HUES64 (cell line): ENCODE results near the gene CHN1.

Experiments used
- H3K27ac ChIP-seq: 2 replicates; pipeline ENCODE4 v1.7.0; 2013; ENCODE audit warnings: low read depth, low read length, inconsistent platforms
- H3K27me3 ChIP-seq: 2 replicates; pipeline ENCODE4 v1.6.1; 2013; ENCODE audit warnings: mild to moderate bottlenecking, low read length; ENCODE audit not compliant: insufficient read depth
- H3K36me3 ChIP-seq: 2 replicates; pipeline ENCODE4 v1.6.1; 2013; ENCODE audit warnings: mild to moderate bottlenecking, low read length; ENCODE audit not compliant: insufficient read depth
- H3K4me1 ChIP-seq: 2 replicates; pipeline ENCODE4 v1.6.1; 2013; ENCODE audit warnings: mild to moderate bottlenecking, low read length, moderate library complexity; ENCODE audit not compliant: insufficient read depth
- H3K4me3 ChIP-seq: 2 replicates; pipeline ENCODE4 v1.5.1; 2013; ENCODE audit warnings: mild to moderate bottlenecking, low read length, moderate library complexity
- H3K9ac ChIP-seq: 2 replicates; pipeline ENCODE4 v1.6.1; 2013; ENCODE audit warnings: mild to moderate bottlenecking, low read depth, low read length
- H3K9me3 ChIP-seq: 2 replicates; pipeline ENCODE4 v1.6.1; 2013; ENCODE audit warnings: low read depth, low read length; ENCODE audit not compliant: insufficient read depth
- WGBS: fragments of 150-250, 120-280 bp; methylation state at CpG from one replicate; pipeline ENCODE4 v1.1.7; 2013; ENCODE audit warnings: missing lambda C conversion rate; 5-methylcytosine and 5-hydroxymethylcytosine counted together

CHN1 gene

DNA sequence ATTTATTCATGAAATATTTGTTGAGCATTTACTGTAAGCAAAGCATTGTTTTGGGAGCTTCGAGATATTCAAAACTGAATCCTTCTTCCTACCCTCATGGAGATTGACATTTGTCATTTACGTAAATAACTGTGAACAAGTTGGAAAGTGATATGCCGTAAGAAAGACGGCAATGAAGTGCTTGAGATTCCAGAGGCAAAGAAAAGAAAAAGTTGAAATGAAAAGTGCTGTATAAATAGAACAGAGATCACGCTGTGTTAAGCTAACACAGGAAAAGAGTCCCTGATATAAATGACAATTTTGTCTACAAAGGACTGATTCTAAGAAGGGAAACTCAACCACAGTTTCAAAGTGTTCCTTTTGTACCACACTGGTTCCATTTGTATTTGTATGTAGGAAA is 242.7 kb downstream of the CHN1 start:
- Histone ChIP-seq H3K27ac (no peak overlapping the region), H3K4me1 (peaks cover 14% of the 10 kb centered on the region), H3K27me3 (no peaks in the 10 kb centered on the region), H3K9ac (no peak overlapping the region), H3K4me3 (no peak overlapping the region), H3K9me3 (no peaks in the 10 kb centered on the region), H3K36me3 (no peaks in the 10 kb centered on the region)
- WGBS, result 86% methylated on average over 4 of the region's 5 CpGs

DNA sequence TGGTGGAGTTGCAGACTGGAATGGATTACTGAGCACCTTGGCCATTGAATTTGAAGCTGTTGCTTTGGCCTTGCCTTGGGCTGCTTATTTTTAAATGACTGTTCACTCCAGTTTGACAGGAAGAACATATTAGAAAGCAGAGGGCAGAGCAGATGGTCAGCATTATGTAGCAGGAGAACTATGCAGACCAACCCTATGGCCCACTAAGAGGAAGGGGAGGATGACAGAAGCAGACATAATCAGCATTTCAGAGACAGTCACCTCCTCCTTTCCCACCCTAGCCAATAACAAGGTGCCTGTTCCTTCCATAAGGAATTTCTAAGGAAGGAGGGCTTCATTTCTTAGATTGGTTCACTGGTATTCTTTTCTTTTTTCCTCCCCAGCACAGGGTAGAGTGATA is 243.3 kb downstream of the CHN1 start:
- H3K36me3 ChIP-seq, result no peaks in the 10 kb centered on the region
- no peak overlapping the region for H3K27ac ChIP-seq
- no peak overlapping the region for H3K4me3 ChIP-seq
- peaks cover 14% of the 10 kb centered on the region for H3K4me1 ChIP-seq
- no peaks in the 10 kb centered on the region for H3K27me3 ChIP-seq
- no peaks in the 10 kb centered on the region for H3K9me3 ChIP-seq
- no peak overlapping the region for H3K9ac ChIP-seq

DNA sequence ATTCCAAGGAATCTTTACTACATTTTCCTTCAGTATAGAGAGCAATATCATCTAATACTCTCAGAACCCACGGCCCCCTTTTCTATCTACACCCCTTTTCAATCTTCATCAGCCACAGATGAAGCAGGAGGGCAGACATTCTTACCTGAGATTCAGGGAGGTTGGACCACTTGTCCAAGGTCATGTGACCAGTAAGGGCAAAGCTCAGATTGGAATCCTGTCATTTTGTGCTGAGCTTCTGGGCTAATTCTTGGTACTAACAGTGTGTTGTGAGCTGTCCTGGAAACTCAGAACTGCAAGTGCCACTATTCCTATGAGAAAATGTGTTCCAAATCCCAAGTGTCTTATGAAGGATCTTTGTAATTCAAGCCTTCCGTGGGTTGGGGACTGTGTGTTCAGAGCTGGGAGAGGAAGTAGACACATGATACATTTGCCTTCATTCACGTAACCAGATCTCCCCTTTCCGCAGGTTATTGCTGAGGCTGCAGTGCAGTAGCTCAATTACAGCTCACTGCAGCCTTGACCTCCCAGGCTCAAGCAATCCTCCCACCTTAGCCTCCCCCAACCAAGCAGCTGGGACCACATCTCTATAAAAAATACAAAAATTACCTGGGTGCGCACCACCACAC is 244.2 kb downstream of the CHN1 start:
- peaks cover 14% of the 10 kb centered on the region for H3K4me1 ChIP-seq
- H3K4me3 ChIP-seq, result no peak overlapping the region
- no peaks in the 10 kb centered on the region for H3K9me3 ChIP-seq
- no peaks in the 10 kb centered on the region for H3K36me3 ChIP-seq
- WGBS, result 94% methylated on average over 5 of the region's 5 CpGs
- no peak overlapping the region for H3K9ac ChIP-seq
- no peaks in the 10 kb centered on the region for H3K27me3 ChIP-seq
- no peak overlapping the region for H3K27ac ChIP-seq

DNA sequence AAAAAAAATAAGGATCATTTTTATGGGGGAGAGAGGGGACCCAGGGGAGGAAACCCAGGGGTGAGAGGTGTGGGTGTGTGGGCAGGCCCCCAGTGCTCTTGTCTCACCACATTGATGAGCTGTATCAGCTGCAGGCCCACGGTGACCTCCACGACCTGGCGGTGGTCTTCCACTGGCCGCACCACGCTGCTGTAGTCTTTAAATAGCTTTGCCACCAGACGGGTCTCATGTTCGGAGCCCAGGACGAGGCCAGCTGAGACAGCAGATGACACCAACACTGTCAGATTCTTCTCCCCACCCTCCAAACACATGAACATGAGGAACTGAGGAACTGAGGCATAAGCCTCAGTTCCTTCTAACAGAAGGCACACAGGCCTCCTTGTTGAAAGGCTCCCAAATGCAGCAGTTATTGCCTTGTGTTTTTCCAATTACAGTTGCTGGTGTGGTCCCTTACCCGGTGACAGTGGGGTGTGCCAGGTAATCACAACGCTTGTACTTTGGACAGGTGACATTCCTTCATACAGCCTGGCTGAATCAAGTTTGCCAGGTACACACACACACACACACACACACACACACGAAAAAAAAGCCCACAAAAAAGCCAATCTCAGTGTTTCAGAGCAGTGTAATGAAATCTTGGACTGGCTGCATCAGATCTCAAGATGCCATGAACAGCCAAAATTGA is 245.7 kb downstream of the CHN1 start:
- 80% methylated on average over 11 of the region's 11 CpGs for WGBS
- Histone ChIP-seq H3K27ac (no peak overlapping the region), H3K4me3 (no peak overlapping the region), H3K9ac (no peak overlapping the region), H3K36me3 (no peaks in the 10 kb centered on the region), H3K27me3 (no peaks in the 10 kb centered on the region), H3K9me3 (no peaks in the 10 kb centered on the region), H3K4me1 (peaks cover 14% of the 10 kb centered on the region)

DNA sequence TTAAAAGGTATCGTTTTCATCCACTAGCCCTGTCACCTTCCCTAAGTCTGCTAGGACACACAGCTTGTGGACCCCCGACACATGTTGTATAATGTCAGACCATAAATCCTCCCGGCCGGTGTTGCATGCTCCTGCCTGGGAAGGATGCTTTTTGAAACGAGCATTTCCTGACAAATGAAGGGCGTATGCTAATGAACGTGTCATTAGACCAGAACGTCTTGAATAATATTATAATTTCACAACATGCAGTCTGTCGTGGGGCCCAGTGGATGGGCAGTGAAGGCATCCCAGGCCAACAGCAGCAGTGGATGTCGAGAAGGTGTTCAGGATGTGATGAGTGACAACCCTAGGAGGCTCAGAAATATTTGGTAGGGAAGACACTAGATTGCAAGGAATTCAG is 248.4 kb downstream of the CHN1 start:
- Histone ChIP-seq H3K4me1 (no peaks in the 10 kb centered on the region), H3K9me3 (no peaks in the 10 kb centered on the region), H3K4me3 (no peak overlapping the region), H3K27me3 (no peaks in the 10 kb centered on the region), H3K9ac (no peak overlapping the region), H3K27ac (no peak overlapping the region), H3K36me3 (no peaks in the 10 kb centered on the region)
- WGBS, result 80% methylated on average over 10 of the region's 10 CpGs

DNA sequence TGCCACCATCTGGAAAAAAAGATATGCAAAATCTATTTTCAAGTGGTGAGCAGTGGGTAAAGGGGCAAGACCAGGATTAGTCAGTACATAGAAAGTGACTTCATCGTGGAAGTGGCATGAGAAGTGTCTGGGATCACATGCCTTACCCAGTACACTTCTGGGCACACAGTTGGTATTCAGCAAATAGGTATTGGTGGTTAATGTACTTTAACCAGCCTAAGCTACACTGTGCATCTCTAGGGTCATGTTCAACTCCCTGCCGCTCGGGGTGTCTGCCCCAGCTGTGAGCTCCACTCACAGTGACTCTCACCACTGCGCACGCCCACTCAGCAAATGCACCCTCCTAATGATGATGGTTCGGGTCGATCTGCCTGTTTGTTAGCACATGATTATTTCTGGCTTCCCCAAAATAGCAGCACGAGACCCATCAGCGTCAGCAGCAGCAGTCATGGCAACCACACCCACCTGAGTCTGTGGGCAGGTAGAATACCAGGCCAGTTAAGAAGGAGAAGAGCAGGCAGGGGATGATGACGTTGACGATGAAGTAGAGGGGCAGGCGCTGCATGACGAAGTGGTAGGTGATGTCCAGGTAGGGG is 252.0 kb downstream of the CHN1 start:
- H3K9ac ChIP-seq, result no peak overlapping the region
- H3K4me1 ChIP-seq, result peaks cover 8% of the 10 kb centered on the region
- no peaks in the 10 kb centered on the region for H3K36me3 ChIP-seq
- no peak overlapping the region for H3K4me3 ChIP-seq
- H3K27me3 ChIP-seq, result no peaks in the 10 kb centered on the region
- H3K9me3 ChIP-seq, result no peaks in the 10 kb centered on the region
- WGBS, result 95% methylated on average over 13 of the region's 13 CpGs
- no peak overlapping the region for H3K27ac ChIP-seq

DNA sequence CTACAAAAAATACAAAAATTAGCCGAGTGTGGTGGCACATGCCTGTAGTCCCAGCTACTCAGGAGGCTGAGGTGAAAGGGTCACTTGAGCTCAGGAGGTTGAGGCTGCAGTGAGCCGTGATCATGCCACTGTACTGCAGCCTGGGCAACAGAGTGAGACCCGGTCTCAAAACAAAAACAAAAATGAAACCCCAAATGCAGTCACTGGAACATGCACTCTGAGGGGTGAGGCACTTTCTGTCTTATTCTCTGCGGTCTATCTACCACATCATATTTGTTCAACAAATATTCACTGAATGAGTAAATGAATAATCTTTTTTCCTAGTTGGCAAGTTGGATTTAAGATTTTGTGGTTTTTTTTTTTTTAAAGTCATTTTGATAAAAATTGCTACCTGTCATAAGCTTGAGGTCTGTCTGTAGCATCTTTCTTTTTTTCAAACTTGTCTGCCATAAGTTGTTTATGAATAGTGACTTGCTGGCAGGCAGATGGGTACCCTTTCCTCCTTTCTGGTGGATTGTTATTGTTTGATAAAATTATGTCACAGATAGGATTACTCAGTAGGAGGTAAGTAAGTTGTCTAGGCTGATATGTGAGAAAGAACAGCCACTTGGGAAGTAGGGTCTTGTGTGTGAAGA is 252.7 kb downstream of the CHN1 start:
- H3K4me3 ChIP-seq, result no peak overlapping the region
- no peaks in the 10 kb centered on the region for H3K27me3 ChIP-seq
- no peak overlapping the region for H3K27ac ChIP-seq
- H3K36me3 ChIP-seq, result no peaks in the 10 kb centered on the region
- no peaks in the 10 kb centered on the region for H3K9me3 ChIP-seq
- H3K4me1 ChIP-seq, result peaks cover 8% of the 10 kb centered on the region
- 96% methylated on average over 4 of the region's 4 CpGs for WGBS
- no peak overlapping the region for H3K9ac ChIP-seq

DNA sequence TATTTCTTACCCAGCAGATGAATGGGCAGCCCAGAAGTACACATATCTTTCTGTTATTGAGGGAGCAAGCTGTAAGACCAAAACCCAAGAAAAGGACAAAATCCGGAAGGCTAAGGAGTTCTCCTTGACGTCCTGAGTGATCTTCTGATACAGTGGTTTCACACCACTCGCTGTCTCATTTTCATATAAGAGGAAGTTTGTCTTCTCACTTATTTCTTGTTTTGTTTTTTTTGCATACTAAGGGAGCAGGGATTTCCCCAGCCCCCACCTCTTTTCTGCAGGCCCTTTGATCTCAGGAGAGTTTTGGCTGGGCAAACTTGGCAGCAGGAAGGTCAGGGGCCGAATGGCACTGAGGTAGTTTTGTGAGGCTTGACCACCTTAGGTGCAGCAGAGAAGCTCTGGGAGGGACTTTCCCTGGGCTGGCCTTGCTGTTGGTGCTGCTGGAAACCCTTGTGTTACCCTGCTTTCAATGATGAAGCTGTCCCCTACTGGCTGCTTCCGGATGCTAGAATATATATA is 254.2 kb downstream of the CHN1 start:
- 68% methylated on average over 5 of the region's 5 CpGs for WGBS

DNA sequence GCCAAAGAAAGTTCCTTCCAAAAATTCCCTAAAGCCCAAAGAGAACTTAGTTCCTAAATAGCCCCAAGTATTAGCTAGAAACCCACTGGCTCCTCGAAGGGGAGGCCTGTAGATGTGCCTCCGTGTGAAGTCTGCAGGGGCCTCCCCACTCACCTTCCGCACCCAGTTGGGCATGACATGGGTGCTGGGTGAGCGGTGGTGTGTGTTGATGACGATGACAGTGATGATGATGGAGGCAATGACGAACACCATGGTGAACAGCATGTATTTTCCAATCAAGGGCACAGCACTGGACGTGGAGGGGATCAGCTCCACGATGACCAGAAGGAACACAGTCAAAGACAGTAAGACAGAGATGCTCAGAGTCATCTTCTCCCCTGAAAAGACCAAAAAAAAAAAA is 255.4 kb downstream of the CHN1 start:
- Histone ChIP-seq H3K9me3 (no peaks in the 10 kb centered on the region), H3K4me1 (peaks cover 8% of the 10 kb centered on the region), H3K27me3 (no peaks in the 10 kb centered on the region), H3K36me3 (no peaks in the 10 kb centered on the region), H3K9ac (no peak overlapping the region), H3K4me3 (no peak overlapping the region), H3K27ac (peak overlapping the region; percentile 35; the same call in 1 of the 2 replicates)
- WGBS, result 92% methylated on average over 8 of the region's 8 CpGs

More for the DNA sequence above, 254.2 kb downstream of the CHN1 start:
- no peaks in the 10 kb centered on the region for H3K27me3 ChIP-seq
- H3K9me3 ChIP-seq, result no peaks in the 10 kb centered on the region
- no peaks in the 10 kb centered on the region for H3K36me3 ChIP-seq
- H3K27ac ChIP-seq, result no peak overlapping the region
- H3K9ac ChIP-seq, result no peak overlapping the region
- peaks cover 8% of the 10 kb centered on the region for H3K4me1 ChIP-seq
- no peak overlapping the region for H3K4me3 ChIP-seq

DNA sequence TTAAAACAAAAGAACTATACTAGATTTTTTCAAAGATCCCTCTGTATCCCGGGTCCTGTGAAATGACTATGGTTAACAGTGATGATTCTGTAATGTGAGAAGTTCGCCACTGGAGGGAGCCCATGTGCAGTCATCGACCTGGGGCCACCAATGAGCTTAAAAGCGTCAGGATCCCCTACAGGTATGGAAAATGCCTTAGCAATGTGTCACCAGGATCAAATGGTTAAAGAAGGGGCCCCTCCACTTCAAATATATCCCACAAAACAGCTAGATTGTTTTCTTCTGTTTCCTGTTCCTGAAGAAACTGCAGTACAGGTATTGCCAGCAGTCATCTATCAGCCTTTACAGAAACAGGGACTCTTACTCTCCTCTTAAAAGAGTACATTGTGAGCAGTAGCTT is 256.2 kb downstream of the CHN1 start:
- Histone ChIP-seq H3K4me3 (peak overlapping the region; percentile 16; the same call in 1 of the 2 replicates), H3K9me3 (no peaks in the 10 kb centered on the region), H3K27ac (peak overlapping the region; percentile 59; the same call in 1 of the 2 replicates), H3K36me3 (no peaks in the 10 kb centered on the region), H3K4me1 (peaks cover 8% of the 10 kb centered on the region), H3K9ac (peak overlapping the region; percentile 38; the same call in 1 of the 2 replicates), H3K27me3 (no peaks in the 10 kb centered on the region)
- 5% methylated on average over 4 of the region's 4 CpGs for WGBS
